ENCODE results near the gene DCAF15. TPM values are rescaled to one million over a fixed set of nuclear protein-coding genes. Genes with fewer than 3 reads are reported as not detected.

Gene DCAF15
- polyA plus RNA-seq, 1 of the 3 experiments (the other 2 are of a cell fraction): 55.6 TPM

GRCh38 chr19:13981467-13981866, 29.2 kb downstream of the DCAF15 start:
- Histone ChIP-seq H3K27ac (ENCODE audit: low read depth in 2 of 2, low read length in 1 of 2) (no peak overlapping the region; a peak in 1 of 4 replicates), H2AFZ (ENCODE audit: low read depth) (no peak overlapping the region), H3K79me2 (ENCODE audit: insufficient read depth) (no peaks in the 10 kb centered on the region), H3K9me2 (no peaks in the 10 kb centered on the region), H3K4me1 (ENCODE audit: control insufficient read depth in 1 of 2, insufficient read depth in 2 of 2, low read depth in 1 of 2, low read length in 1 of 2) (peaks cover 7 to 33% of the 10 kb centered on the region in 2 experiments; a peak in 3 of 4 replicates), H3K9ac (no peak overlapping the region), H3F3A (replicated peaks; ENCODE audit: insufficient read depth) (peaks cover 8% of the 10 kb centered on the region), H3K4me3 (ENCODE audit: low read depth in 2 of 2, low read length in 1 of 2) (no peak overlapping the region), H4K20me1 (ENCODE audit: insufficient read depth) (no peaks in the 10 kb centered on the region), H3K27me3 (ENCODE audit: insufficient read depth) (no peaks in the 10 kb centered on the region), H3K9me3 (no peaks in the 10 kb centered on the region), H3K4me2 (no peak overlapping the region), H3K36me3 (replicated peaks in 1 of 2; ENCODE audit: control insufficient read depth in 1 of 2, insufficient read depth in 2 of 2, low read length in 1 of 2) (peaks cover 0 to 3% of the 10 kb centered on the region in 2 experiments)
- POLR2A ChIA-PET: interaction anchor here (0.7 kb wide), 1 partner anchor 17 kb away, joined by 3 read pairs; no protein-coding TSS in a partner anchor
- TF ChIP-seq RCOR1 (IDR thresholded peaks at IDR 0.05; ENCODE audit: low read length): no peak
- TF ChIP-seq, protein P1, sequence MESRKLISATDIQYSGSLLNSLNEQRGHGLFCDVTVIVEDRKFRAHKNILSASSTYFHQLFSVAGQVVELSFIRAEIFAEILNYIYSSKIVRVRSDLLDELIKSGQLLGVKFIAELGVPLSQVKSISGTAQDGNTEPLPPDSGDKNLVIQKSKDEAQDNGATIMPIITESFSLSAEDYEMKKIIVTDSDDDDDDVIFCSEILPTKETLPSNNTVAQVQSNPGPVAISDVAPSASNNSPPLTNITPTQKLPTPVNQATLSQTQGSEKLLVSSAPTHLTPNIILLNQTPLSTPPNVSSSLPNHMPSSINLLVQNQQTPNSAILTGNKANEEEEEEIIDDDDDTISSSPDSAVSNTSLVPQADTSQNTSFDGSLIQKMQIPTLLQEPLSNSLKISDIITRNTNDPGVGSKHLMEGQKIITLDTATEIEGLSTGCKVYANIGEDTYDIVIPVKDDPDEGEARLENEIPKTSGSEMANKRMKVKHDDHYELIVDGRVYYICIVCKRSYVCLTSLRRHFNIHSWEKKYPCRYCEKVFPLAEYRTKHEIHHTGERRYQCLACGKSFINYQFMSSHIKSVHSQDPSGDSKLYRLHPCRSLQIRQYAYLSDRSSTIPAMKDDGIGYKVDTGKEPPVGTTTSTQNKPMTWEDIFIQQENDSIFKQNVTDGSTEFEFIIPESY (IDR thresholded peaks at IDR 0.05; ENCODE audit: borderline replicate concordance, low read depth): no peak
- TF ChIP-seq, protein P2, sequence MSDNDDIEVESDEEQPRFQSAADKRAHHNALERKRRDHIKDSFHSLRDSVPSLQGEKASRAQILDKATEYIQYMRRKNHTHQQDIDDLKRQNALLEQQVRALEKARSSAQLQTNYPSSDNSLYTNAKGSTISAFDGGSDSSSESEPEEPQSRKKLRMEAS (IDR thresholded peaks at IDR 0.05; ENCODE audit: low read depth): no peak
- no peak for TF ChIP-seq MEF2A (IDR thresholded peaks at IDR 0.05; ENCODE audit: borderline replicate concordance, low read depth)
- no peak for TF ChIP-seq GATA2 (CRISPR knock-in tag; IDR thresholded peaks at IDR 0.05)
- no peak for TF ChIP-seq GABPA (IDR thresholded peaks at IDR 0.05; ENCODE audit: low read depth)
- TF ChIP-seq TEAD4 (IDR thresholded peaks at IDR 0.05; ENCODE audit: borderline replicate concordance, insufficient read depth): no peak
- no peak for TF ChIP-seq SIN3A (IDR thresholded peaks at IDR 0.05; ENCODE audit: borderline replicate concordance, low read depth, low read length)
- TF ChIP-seq NRF1 (IDR thresholded peaks at IDR 0.05; ENCODE audit: low read depth, low read length): no peak
- no peak for TF ChIP-seq FOXM1 (IDR thresholded peaks at IDR 0.05; ENCODE audit: low read depth)
- no peak for TF ChIP-seq MXI1 (IDR thresholded peaks at IDR 0.05; ENCODE audit: low read depth, low read length)
- TF ChIP-seq, protein P3, sequence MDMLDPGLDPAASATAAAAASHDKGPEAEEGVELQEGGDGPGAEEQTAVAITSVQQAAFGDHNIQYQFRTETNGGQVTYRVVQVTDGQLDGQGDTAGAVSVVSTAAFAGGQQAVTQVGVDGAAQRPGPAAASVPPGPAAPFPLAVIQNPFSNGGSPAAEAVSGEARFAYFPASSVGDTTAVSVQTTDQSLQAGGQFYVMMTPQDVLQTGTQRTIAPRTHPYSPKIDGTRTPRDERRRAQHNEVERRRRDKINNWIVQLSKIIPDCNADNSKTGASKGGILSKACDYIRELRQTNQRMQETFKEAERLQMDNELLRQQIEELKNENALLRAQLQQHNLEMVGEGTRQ (IDR thresholded peaks at IDR 0.05; ENCODE audit: borderline replicate concordance, low read depth, low read length): no peak
- TF ChIP-seq, protein P4, sequence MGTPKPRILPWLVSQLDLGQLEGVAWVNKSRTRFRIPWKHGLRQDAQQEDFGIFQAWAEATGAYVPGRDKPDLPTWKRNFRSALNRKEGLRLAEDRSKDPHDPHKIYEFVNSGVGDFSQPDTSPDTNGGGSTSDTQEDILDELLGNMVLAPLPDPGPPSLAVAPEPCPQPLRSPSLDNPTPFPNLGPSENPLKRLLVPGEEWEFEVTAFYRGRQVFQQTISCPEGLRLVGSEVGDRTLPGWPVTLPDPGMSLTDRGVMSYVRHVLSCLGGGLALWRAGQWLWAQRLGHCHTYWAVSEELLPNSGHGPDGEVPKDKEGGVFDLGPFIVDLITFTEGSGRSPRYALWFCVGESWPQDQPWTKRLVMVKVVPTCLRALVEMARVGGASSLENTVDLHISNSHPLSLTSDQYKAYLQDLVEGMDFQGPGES (IDR thresholded peaks at IDR 0.05; ENCODE audit: low read depth, low read length): no peak
- no peak for DNase-seq
- WGBS (ENCODE audit: low lambda C conversion rate): 92% methylated on average over 7 of the region's 9 CpGs
- CTCF ChIA-PET: interaction anchor here (0.7 to 1.5 kb wide), 3 partner anchors 43 to 1133 kb away, joined by 3 to 6 read pairs (median 5); partner anchors contain the start of gene PODNL1

Data from SK-N-SH (cell line).